Metanephros (tissue), 2 donors: ENCODE data around the gene TFIP11. TPM values are rescaled to one million over a fixed set of nuclear protein-coding genes. Genes with fewer than 3 reads are reported as not detected.

Experiments used
- small RNA-seq: library from RNA; depleted of rRNA; stranded (forward); fragments of <200 nt; gene quantifications from one replicate; pipeline ENCODE3, GENCODE V24; 2014; ENCODE audit warnings: low replicate concordance
- total RNA-seq: library from RNA; depleted of rRNA; stranded (reverse); fragments of >200 nt; gene quantifications from one replicate; pipeline ENCODE4 v1.2.3, GENCODE V29; 2014

Gene TFIP11
- total RNA-seq, result 22.8 TPM

GRCh38 chr22:26512149-26512793 lies at the start of gene TFIP11:
Gene TFIP11, minus strand, starts transcription at chr22:26512473. Its CDS starts 2,201 bp downstream, at chr22:26510272.

GRCh38 chr22:26483439-26484359 lies 28.6 kb downstream of the TFIP11 start, which contains the start of the genes HPS4 and SRRD:
Gene HPS4, minus strand, starts transcription at chr22:26483783. Its CDS starts 2,021 bp downstream, at chr22:26481762.
Gene SRRD, plus strand, starts transcription at chr22:26483877. Its CDS starts 14 bp downstream, at chr22:26483891.

Small RNA genes lying within 50 kb of the gene (small RNA-seq; reads per million reads assigned to genes)
- not detected for gene MIR548J

Other genes with a start within 250 kb of the TFIP11 start
- 2.7 TPM for gene ASPHD2, start 83.2 kb downstream of the TFIP11 start, total RNA-seq
- gene HPS4, start 28.7 kb downstream of the TFIP11 start, total RNA-seq, result 45.5 TPM
- gene SRRD, start 28.6 kb downstream of the TFIP11 start, total RNA-seq, result 16.3 TPM
- 48.9 TPM for gene TPST2, start 77.7 kb upstream of the TFIP11 start, total RNA-seq
- 0.70 TPM for gene CRYBB1, start 105.6 kb upstream of the TFIP11 start, total RNA-seq
- gene CRYBA4, start 109.5 kb upstream of the TFIP11 start, total RNA-seq, result not detected
- 2.6 TPM for gene MIAT, start 145.1 kb upstream of the TFIP11 start, total RNA-seq